ENCODE measurements around the gene STARD8.
A peak's percentile ranks its signal among the peaks of the same experiment; 100 is the strongest.

STARD8 gene

DNA sequence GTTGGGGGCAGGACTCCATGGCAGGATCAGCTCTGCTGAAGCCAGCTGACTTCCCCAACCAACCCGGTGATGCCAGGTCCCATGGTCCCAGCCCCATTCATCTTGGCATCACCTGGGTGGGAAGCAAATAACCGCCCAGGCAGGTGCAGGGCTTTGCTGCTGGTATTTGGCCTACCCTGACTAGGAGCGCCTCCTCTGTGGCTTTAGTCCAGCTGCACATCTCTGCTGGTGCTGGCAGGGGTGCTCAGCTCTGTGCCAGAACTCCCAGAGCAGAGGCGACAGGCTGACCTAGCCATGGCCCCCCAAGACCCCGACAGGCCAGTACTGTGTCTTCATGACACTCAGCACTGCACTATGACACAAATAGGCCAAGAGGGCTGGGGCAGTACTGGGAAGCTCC is 64.4 kb downstream of the STARD8 start:
- TF ChIP-seq, protein P1, sequence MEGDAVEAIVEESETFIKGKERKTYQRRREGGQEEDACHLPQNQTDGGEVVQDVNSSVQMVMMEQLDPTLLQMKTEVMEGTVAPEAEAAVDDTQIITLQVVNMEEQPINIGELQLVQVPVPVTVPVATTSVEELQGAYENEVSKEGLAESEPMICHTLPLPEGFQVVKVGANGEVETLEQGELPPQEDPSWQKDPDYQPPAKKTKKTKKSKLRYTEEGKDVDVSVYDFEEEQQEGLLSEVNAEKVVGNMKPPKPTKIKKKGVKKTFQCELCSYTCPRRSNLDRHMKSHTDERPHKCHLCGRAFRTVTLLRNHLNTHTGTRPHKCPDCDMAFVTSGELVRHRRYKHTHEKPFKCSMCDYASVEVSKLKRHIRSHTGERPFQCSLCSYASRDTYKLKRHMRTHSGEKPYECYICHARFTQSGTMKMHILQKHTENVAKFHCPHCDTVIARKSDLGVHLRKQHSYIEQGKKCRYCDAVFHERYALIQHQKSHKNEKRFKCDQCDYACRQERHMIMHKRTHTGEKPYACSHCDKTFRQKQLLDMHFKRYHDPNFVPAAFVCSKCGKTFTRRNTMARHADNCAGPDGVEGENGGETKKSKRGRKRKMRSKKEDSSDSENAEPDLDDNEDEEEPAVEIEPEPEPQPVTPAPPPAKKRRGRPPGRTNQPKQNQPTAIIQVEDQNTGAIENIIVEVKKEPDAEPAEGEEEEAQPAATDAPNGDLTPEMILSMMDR (conservative IDR thresholded peaks at IDR 0.05), result no peak
- no peak overlapping the region for H3K27ac ChIP-seq

DNA sequence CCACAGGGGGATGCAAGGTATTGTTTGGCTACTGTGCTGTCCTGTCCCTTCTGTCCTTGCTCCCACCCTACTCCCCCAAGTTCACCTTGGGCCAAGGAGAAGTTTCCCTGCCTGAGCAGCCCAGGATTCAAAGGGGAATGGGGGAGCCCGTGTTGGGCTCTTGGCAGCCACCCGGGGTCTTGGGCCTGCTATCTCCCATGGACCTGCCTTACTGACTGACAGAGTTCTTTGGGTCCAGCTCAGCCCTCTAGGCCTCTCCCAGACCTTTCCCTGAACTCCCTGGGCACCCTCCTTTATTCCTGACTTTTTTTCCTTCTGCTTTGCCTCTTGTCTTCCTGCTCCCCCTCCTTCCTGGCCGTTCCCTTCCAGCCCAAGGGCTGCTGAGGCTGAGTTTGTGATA is 67.4 kb downstream of the STARD8 start:
- no peak overlapping the region for H3K27ac ChIP-seq
- TF ChIP-seq, protein P1 (conservative IDR thresholded peaks at IDR 0.05), result no peak

DNA sequence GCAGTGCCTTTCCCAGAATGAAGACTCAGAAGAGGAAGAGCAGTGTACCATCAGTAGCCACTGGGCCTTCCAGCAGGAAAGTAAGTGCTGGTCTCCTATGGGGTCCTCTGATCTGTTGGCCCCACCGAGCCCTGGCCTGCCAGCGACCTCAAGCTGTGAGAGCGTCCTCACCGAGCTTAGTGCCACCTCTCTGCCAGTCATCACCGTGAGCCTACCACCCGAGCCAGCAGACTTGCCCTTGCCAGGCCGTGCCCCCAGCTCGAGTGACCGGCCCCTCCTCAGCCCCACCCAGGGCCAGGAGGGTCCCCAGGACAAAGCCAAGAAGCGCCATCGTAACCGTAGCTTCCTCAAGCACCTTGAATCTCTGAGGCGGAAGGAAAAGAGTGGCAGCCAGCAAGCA is 69.7 kb downstream of the STARD8 start:
- TF ChIP-seq, protein P1 (conservative IDR thresholded peaks at IDR 0.05), result no peak
- H3K27ac ChIP-seq, result no peak overlapping the region

DNA sequence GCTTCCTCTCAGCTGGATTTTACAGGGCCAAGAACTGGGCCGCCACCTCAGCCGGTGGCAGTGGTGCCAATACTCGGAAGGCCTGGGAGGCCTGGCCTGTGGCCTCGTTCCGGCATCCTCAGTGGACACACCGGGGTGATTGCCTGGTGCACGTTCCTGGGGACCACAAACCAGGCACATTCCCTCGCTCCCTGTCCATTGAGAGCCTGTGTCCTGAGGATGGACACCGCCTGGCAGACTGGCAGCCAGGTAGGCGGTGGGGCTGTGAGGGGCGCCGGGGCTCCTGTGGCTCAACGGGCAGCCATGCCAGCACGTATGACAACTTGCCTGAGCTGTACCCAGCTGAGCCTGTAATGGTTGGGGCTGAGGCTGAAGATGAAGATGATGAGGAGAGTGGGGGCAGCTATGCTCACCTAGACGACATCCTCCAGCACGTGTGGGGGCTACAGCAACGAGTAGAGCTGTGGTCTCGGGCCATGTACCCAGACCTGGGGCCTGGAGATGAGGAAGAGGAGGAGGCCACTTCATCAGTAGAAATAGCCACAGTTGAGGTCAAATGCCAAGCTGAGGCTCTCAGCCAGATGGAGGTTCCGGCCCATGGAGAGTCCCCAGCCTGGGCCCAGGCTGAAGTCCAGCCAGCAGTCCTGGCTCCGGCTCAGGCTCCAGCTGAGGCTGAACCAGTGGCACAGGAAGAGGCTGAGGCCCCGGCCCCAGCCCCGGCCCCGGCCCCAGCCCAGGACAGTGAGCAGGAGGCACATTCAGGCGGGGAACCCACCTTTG is 70.4 kb downstream of the STARD8 start:
- TF ChIP-seq, protein P1 (conservative IDR thresholded peaks at IDR 0.05), result no peak
- no peak overlapping the region for H3K27ac ChIP-seq

DNA sequence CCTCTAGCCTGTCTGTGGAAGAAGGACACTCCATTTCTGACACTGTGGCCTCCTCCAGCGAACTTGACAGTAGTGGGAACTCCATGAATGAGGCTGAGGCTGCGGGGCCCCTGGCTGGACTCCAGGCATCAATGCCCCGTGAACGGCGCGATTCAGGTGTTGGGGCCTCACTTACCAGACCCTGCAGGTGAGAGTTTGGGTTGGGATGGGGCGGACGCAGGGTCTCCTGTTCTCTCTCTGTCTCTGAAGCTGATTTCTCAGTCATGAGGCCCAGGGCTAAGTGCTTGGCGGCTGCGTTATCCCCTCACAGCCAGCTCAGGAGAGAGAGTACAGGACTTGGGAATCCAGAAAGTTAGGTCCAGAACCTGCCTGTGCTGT is 71.0 kb downstream of the STARD8 start:
- TF ChIP-seq, protein P1 (conservative IDR thresholded peaks at IDR 0.05), result no peak
- H3K27ac ChIP-seq, result no peak overlapping the region

DNA sequence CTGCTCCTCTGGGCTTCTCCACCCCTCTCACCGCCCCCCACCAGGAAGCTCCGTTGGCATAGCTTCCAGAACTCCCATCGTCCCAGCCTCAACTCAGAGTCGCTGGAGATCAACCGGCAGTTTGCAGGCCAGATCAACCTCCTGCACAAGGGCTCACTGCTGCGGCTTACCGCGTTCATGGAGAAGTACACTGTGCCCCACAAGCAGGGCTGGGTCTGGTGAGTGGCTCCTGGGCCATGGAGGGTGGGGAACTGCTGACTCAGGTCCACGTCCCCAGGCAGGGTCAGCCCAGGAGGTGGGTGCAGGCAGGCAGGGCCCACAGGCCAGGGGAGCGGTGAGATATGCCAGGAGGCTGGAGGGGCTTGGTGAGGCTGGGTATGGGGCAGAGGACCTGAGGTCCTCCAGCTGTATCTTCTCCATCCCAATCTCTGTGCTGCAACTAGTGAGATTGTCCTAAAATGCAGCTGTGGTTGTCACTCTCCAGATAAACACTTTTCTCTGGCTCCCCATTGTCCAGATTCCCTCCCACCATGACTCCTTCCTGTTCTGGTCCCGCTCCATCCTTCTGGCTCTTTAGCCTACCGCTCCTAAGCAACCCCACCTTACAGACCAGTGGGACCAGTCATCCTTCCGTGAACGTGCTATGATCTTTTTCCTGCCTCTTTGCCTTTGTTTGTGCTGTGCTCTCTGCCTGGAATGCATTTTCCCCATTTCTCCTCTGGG is 71.9 kb downstream of the STARD8 start:
- TF ChIP-seq, protein P1 (conservative IDR thresholded peaks at IDR 0.05), result no peak
- no peak overlapping the region for H3K27ac ChIP-seq

DNA sequence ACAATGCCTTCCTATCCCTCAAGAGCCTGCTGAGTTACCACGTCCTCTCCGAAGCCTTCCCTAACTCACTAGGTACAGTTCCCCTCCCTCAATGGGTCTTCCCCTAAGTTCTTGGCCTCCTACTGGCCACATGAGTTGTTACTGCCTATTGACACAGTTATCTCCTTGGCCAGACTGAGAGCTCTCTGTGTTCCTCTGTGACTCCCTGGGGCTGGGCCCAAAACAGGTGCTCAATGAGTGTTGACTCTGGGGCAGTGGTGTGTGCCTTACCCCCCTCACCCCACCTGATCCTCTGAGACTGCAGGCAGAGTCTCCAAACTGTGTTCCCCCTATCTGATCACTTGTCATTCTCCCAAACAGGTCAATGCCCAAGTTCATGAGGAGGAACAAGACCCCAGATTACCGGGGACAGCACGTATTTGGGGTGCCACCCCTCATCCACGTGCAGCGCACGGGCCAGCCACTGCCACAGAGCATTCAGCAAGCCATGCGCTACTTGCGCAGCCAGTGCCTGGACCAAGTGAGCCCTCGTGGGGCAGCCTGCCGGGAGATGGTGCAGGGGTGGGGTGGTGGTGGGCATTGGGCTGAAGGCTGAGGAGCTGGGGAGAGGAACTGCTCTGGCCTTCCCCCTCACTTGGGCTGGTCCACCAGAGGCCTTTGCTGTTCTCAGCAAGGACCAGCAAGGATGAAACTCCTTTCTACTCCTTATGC is 72.6 kb downstream of the STARD8 start:
- TF ChIP-seq, protein P1 (conservative IDR thresholded peaks at IDR 0.05), result peak; percentile 23; the same call in 1 of the 2 replicates
- H3K27ac ChIP-seq, result no peak overlapping the region

All from VCaP (cell line).